KMS-11 (cell line): ENCODE measurements around the gene FBN1.

ENCODE experiments used
- H2AFZ ChIP-seq: fragments of 200-600 bp; sonication (generic); 2 replicates; pipeline ENCODE4 v1.6.1; 2016; ENCODE audit warnings: antibody characterized with exemption, mixed run types, low read depth
- H3K27ac ChIP-seq: fragments of 200-600 bp; sonication (generic); 2 replicates; pipeline ENCODE4 v1.6.1; 2016; ENCODE audit warnings: mild to moderate bottlenecking, mixed run types
- H3K27me3 ChIP-seq: fragments of 200-600 bp; sonication (generic); 2 replicates; pipeline ENCODE4 v1.6.1; 2017; ENCODE audit warnings: mild to moderate bottlenecking, low read depth, mixed run types, moderate library complexity; ENCODE audit not compliant: insufficient read depth
- H3K36me3 ChIP-seq: fragments of 200-600 bp; sonication (generic); 2 replicates; pipeline ENCODE4 v1.6.1; 2017; ENCODE audit warnings: mild to moderate bottlenecking, mixed run types; ENCODE audit not compliant: insufficient read depth
- H3K4me1 ChIP-seq: fragments of 200-600 bp; sonication (generic); 2 replicates; pipeline ENCODE4 v1.6.1; 2016; ENCODE audit warnings: mild to moderate bottlenecking, low read depth, mixed run types; ENCODE audit not compliant: poor library complexity, severe bottlenecking
- H3K4me2 ChIP-seq: fragments of 200-600 bp; sonication (generic); 2 replicates; pipeline ENCODE4 v1.7.0; 2016; ENCODE audit warnings: mild to moderate bottlenecking, mixed run types
- H3K4me3 ChIP-seq: fragments of 200-600 bp; sonication (generic); IDR thresholded peaks from 2 replicates; pipeline ENCODE4 v1.6.1; 2017; ENCODE audit warnings: low read depth, low read length, mixed read lengths; ENCODE audit not compliant: insufficient read depth
- H3K79me2 ChIP-seq: fragments of 200-600 bp; sonication (generic); 2 replicates; pipeline ENCODE4 v1.6.1; 2016; ENCODE audit warnings: low read depth, mixed run types; ENCODE audit not compliant: insufficient read depth
- H3K9ac ChIP-seq: fragments of 200-600 bp; sonication (generic); 2 replicates; pipeline ENCODE4 v1.6.1; 2016; ENCODE audit warnings: mild to moderate bottlenecking, mixed run types
- H4K20me1 ChIP-seq: fragments of 200-600 bp; sonication (generic); 2 replicates; pipeline ENCODE4 v1.6.1; 2016; ENCODE audit warnings: mild to moderate bottlenecking, mixed run types; ENCODE audit not compliant: insufficient read depth
- TF ChIP-seq, protein P1 (sequence below): fragments of 200-600 bp; sonication (generic); conservative IDR thresholded peaks from 2 replicates; pipeline ENCODE4 v1.6.1; 2017; ENCODE audit warnings: low read depth, mild to moderate bottlenecking, antibody characterized with exemption, low read length, moderate library complexity, mixed read lengths

Gene FBN1

DNA sequence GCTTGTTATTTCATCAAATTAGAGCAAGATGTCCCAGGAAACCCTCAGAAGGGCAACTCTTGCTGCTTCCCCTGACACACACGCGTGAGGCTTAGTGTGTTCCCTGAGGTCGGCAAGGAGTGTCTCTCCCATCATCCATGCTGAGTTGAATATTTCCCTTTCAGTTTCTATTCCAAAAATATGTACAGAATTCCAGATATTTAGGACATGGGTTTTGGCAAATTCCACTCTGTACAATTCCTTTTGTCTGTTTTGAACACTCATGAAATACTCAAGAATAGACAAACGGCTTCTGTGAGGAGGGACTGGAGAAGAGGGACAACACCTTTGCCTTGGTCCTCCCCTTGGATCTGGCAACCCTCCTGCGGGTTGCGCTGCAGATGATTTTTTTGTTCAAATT lies 176.2 kb downstream of the FBN1 start:
- H4K20me1 ChIP-seq, result no peaks in the 10 kb centered on the region
- H3K79me2 ChIP-seq, result no peaks in the 10 kb centered on the region
- no peaks in the 10 kb centered on the region for H3K36me3 ChIP-seq

GRCh38 chr15:48467801-48468200 lies 177.7 kb downstream of the FBN1 start:
- Histone ChIP-seq H3K4me1 (no peaks in the 10 kb centered on the region), H3K36me3 (no peaks in the 10 kb centered on the region), H3K27ac (no peak overlapping the region), H2AFZ (no peak overlapping the region), H3K9ac (no peak overlapping the region), H3K79me2 (no peaks in the 10 kb centered on the region), H4K20me1 (no peaks in the 10 kb centered on the region), H3K4me3 (no peak overlapping the region), H3K27me3 (no peaks in the 10 kb centered on the region), H3K4me2 (no peak overlapping the region)
- TF ChIP-seq, protein P1, sequence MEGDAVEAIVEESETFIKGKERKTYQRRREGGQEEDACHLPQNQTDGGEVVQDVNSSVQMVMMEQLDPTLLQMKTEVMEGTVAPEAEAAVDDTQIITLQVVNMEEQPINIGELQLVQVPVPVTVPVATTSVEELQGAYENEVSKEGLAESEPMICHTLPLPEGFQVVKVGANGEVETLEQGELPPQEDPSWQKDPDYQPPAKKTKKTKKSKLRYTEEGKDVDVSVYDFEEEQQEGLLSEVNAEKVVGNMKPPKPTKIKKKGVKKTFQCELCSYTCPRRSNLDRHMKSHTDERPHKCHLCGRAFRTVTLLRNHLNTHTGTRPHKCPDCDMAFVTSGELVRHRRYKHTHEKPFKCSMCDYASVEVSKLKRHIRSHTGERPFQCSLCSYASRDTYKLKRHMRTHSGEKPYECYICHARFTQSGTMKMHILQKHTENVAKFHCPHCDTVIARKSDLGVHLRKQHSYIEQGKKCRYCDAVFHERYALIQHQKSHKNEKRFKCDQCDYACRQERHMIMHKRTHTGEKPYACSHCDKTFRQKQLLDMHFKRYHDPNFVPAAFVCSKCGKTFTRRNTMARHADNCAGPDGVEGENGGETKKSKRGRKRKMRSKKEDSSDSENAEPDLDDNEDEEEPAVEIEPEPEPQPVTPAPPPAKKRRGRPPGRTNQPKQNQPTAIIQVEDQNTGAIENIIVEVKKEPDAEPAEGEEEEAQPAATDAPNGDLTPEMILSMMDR, result no peak

More for the DNA sequence above, 176.2 kb downstream of the FBN1 start:
- Histone ChIP-seq H3K4me3 (no peak overlapping the region), H3K9ac (no peak overlapping the region), H3K27me3 (no peaks in the 10 kb centered on the region), H3K27ac (no peak overlapping the region), H3K4me1 (no peaks in the 10 kb centered on the region), H2AFZ (no peak overlapping the region), H3K4me2 (no peak overlapping the region)
- TF ChIP-seq, protein P1, result no peak

- no peak overlapping the region for H3K27ac ChIP-seq
- H3K4me1 ChIP-seq, result no peaks in the 10 kb centered on the region
- H3K79me2 ChIP-seq, result no peaks in the 10 kb centered on the region
- H3K4me2 ChIP-seq, result no peak overlapping the region
- TF ChIP-seq, protein P1, result no peak
- no peak overlapping the region for H3K9ac ChIP-seq
- H3K27me3 ChIP-seq, result no peaks in the 10 kb centered on the region
- H4K20me1 ChIP-seq, result no peaks in the 10 kb centered on the region
- no peak overlapping the region for H3K4me3 ChIP-seq
- no peak overlapping the region for H2AFZ ChIP-seq
- no peaks in the 10 kb centered on the region for H3K36me3 ChIP-seq
Measured at GRCh38 chr15:48466820-48467219, 178.7 kb downstream of the FBN1 start.

DNA sequence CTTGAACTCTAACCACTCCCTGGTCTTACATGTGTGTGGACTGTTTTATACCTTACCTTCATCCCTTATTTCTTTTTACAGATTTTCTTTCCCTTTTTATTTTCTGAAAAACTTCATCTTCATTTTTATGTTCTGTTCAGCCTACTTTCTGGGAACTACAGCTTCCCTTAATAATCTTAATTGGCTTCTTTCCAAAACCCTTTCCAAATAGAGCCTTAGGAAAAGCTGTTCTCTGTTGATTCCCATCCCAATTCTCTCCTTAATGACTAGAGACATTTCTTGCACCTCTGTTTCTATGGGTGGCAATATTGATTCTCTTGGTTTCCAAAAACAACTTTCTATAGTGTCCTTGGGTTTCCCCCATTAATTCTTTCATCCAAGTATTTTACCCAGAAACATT lies 179.4 kb downstream of the FBN1 start:
- Histone ChIP-seq H3K4me1 (no peaks in the 10 kb centered on the region), H3K79me2 (no peaks in the 10 kb centered on the region), H2AFZ (no peak overlapping the region), H3K4me2 (no peak overlapping the region), H3K4me3 (no peak overlapping the region), H3K27ac (no peak overlapping the region), H3K36me3 (no peaks in the 10 kb centered on the region), H4K20me1 (no peaks in the 10 kb centered on the region), H3K9ac (no peak overlapping the region), H3K27me3 (no peaks in the 10 kb centered on the region)
- TF ChIP-seq, protein P1, result no peak
